Measurements from ENCODE around the gene SCAND1.
"Not testable (repeated sequence)": the region's sequence is repeated elsewhere in the genome, so short reads cannot be mapped to it uniquely, and the experiment has no call there.

Gene SCAND1

GRCh38 chr20:35954200-35954906 is at the start of gene SCAND1:
Gene SCAND1 (minus strand): TSS chr20:35954502. CDS start chr20:35954284, 218 bp downstream.
- peak; percentile 99 for DNase-seq (ENCODE audit: low read depth, low spot score)

DNA sequence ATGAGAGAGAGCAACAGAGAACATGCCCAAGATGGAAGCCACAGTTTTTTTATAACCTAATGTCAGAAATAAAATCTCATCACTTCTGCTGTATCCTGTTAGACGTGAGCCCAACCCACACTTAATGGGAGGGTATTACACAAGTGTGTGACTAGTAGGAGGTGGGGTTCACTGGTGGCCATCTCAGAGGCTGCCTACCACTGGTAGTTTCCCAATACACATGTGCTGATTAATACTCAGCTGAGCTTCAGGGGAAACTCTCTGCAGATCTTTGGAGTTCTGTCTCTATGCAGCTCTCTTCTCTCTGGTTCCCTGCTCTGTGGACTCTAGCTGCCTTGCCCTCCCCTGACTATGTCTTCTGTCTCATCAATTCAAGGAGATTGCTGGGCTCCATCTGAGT is 49.7 kb upstream of the SCAND1 start:
- no peak for DNase-seq (ENCODE audit: low read depth, low spot score)

- DNase-seq (ENCODE audit: low read depth, low spot score) = no peak
These were observed 48.6 kb upstream of the SCAND1 start for GRCh38 chr20:36002855-36003254.

GRCh38 chr20:36001331-36001730 is 47.0 kb upstream of the SCAND1 start:
- DNase-seq (ENCODE audit: low read depth, low spot score) = not testable (repeated sequence)

GRCh38 chr20:35996492-35996891 is 42.2 kb upstream of the SCAND1 start:
- not testable (repeated sequence) for DNase-seq (ENCODE audit: low read depth, low spot score)

GRCh38 chr20:35994994-35995453 is 40.7 kb upstream of the SCAND1 start:
- DNase-seq (ENCODE audit: low read depth, low spot score) = peak; percentile 88

DNA sequence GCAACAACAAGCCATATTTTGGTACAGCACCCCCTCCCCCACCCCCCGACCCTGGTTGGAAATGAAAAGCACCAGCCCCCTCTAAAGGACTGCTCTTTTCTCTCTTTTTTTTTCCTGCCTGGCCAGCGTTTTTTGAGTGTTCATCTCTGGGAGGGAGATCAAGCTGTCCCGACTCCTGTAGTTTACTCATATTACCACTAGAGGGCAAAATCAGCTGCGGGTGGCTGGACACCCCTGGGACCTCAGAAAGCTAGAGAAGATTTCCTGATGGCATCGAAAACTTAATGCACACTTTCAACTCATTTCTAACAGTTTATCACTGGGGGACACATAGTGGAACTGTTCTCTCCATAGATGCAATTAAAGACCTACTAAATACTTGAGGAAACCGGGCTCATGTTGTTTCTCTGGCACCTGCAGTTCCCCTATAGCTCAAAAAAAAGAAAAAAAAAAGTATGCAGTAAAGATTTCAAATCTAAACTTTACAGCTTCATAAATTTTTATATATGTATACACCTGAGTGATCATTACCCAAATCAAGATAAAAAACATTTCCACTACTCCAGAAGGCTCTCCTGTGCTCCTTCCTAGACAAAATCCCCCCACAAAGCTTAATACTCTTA is 38.5 kb upstream of the SCAND1 start:
- DNase-seq (ENCODE audit: low read depth, low spot score) = peak; percentile 81

GRCh38 chr20:35991142-35991771 is 37.0 kb upstream of the SCAND1 start:
- DNase-seq (ENCODE audit: low read depth, low spot score) = peak; percentile 45

DNA sequence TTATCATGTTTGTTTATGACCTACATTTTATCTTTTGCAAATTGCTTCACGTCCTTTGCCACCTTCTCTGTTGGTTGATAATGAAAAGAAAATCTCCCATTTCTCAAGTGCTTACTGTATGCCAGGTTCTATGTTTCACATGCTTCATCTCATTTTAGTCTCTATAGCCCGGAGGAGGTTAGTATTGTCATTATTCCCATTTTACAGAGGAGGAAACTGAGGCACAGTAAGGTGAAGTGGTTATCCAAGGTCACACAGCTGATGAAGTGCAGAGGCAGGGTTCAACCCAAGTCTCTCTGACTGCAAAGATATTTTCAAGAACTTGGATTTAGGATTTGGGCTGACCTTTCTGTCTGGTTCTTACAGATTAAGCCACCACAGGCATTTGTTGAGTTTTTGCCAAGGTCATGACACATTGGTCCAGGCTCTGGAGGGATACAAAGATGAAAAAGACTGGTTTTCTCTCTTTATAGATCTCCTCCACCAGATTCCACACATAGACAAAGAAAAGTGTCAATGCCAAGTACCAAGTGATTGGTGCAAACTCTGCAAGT is 34.7 kb upstream of the SCAND1 start:
- DNase-seq (ENCODE audit: low read depth, low spot score) = peak; percentile 18

DNA sequence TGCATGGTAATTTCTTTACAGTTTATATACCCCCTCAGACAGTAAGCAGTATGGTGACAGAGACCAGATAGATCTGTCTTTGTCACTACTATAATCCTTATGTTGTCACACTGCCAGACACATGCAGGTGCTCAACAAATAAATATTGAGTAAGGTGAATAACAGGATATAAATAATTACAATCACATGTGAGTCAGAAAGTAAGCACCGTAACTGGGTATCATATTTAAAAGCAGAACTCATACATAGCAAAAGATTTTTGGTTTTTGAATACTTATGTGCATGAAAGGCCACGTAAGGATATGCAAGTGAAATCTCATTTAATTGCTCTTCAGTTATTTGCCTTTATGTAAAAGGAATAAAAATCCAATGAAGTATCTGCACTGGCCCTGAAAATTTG is 31.5 kb upstream of the SCAND1 start:
- DNase-seq (ENCODE audit: low read depth, low spot score) = no peak

DNA sequence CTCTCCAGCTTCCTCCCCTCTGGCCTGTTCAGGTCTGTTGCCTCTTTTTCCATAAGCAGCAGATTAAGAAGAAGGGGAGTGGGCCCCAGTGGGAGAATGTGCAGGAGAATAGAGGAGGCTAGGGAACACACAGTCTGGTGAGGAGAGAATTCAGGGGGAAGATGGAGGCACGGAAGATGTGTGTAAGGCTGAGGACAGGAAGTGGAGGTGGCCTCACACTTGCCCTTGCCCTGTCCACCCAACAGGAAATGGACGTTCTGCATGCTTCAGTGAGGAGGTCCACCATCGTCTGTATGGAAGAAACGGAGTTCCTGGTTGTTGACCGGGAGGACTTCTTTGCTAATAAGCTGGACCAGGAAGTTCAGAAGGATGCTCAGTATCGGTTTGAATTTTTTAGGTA is 30.1 kb upstream of the SCAND1 start:
- no peak for DNase-seq (ENCODE audit: low read depth, low spot score)

DNA sequence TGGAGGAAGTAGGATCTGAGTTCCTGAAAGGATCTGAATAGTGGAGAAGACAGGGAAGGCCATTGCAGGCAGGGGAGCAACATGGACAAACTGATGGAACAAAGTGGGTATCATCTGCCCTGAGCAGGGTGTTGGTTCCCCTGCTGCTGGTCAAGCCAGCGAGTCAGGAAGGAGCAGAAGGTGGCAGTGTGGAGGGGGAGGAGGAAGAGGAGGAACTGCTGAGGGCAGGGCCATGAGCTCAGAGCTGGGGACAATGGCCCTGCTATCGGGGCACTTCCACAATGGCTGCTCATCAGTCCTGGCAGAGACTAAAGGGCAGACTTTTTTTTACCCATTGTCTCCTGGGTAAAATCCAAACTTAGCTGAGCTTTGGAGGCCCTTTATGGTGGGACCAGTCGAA is 27.7 kb upstream of the SCAND1 start:
- no peak for DNase-seq (ENCODE audit: low read depth, low spot score)

DNA sequence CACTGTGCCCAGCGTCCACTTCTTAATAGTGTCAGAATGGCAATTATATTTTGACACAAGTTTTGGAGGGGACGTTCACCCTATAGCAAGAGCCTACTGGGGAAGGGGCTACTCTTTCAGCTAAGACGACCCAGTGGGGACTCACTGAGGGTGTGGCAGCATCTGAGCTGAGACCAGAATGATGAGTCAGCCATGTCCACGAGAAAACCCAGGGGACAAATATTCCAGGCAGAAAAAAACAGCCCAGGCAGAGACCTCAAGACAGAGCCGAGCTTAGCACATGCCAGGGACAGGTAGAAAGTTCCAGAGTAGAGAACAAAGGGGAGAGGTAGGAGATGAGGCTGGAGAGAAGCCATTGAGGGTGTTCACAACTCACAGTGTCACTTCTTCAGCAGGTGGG is 25.2 kb upstream of the SCAND1 start:
- no peak for DNase-seq (ENCODE audit: low read depth, low spot score)

- no peak for DNase-seq (ENCODE audit: low read depth, low spot score)
These were observed 23.8 kb upstream of the SCAND1 start for GRCh38 chr20:35978041-35978513.

DNA sequence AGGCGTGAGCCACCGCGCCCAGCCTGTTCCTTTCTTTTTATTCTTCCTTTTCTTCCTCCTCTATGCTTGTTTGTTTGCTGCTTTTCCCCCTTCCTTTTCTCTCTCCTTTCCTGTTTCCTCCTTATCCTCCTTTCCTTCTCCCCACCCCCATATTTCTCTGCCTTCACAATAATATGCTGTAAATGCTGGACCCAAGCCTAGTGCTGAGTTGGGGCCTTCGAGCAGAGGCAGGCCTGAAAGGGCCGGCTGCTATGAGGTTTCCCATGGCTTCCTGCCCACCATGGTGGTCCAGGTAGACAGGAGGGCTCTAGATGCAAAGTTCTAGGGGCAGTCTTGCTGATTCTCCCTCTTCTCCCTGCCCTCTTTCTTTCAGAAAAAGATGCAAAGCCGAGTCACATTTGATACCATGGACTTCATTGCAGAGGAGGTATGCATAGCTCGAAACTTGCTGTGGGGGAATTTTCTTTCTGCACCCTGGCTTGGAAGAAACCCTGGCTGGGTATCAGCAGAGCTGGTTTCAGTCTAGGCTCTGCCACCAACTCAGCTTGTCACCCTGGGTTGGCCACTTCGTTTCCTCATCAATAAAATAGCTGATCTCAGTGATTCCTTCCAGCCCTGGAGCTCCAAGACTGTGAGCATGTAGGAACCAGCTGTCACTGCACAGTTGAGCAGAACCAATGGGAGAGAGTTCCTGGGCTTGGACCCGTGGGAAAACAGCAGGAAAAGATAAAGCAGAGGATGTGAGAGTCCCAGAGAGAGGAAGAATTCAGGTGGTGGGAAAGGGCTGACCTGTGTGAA is 21.5 kb upstream of the SCAND1 start:
- no peak for DNase-seq (ENCODE audit: low read depth, low spot score)

GRCh38 chr20:35974256-35974655 is 20.0 kb upstream of the SCAND1 start:
- no peak for DNase-seq (ENCODE audit: low read depth, low spot score)

- DNase-seq (ENCODE audit: low read depth, low spot score) = no peak
These were observed 18.2 kb upstream of the SCAND1 start for GRCh38 chr20:35972462-35972861.

GRCh38 chr20:35971981-35972380 is 17.7 kb upstream of the SCAND1 start:
- no peak for DNase-seq (ENCODE audit: low read depth, low spot score)

- no peak for DNase-seq (ENCODE audit: low read depth, low spot score)
These were observed 14.6 kb upstream of the SCAND1 start for GRCh38 chr20:35968930-35969329.

GRCh38 chr20:35967979-35968640 is 13.8 kb upstream of the SCAND1 start, which contains the start of gene CNBD2:
Gene CNBD2 (plus strand): TSS chr20:35968590. CDS start chr20:35968763, 173 bp downstream.
- no peak for DNase-seq (ENCODE audit: low read depth, low spot score)

- no peak for DNase-seq (ENCODE audit: low read depth, low spot score)
These were observed 9.6 kb upstream of the SCAND1 start for GRCh38 chr20:35963878-35964277.
